PC-3 (cell line): ENCODE data around the gene DAZ4. TPM values are rescaled to one million over a fixed set of nuclear protein-coding genes. Genes with fewer than 3 reads are reported as not detected.
"Not testable (repeated sequence)": the region's sequence is repeated elsewhere in the genome, so short reads cannot be mapped to it uniquely, and the experiment has no call there.

Experiments
- ATAC-seq: fragments of 200-7000 bp; cut with Tn5 transposase; 2 replicates; pipeline ENCODE4 v1.9.1; 2020; ENCODE audit warnings: mild to moderate bottlenecking, moderate library complexity
- Bru-seq: library from RNA; stranded (reverse); fragments of 400-500 nt; gene quantifications from one replicate; lab custom pipeline; 2021; lab: Mats Ljungman, UMichigan
- BruChase-seq, 2 experiments: library from RNA; stranded (reverse); fragments of 400-500 nt; gene quantifications; one replicate each; lab custom pipeline; 2021; lab: Mats Ljungman, UMichigan
- BruUV-seq: library from RNA; stranded (reverse); fragments of 400-500 nt; replicated peaks from 2 replicates; lab custom pipeline; 2021; lab: Mats Ljungman, UMichigan
- CTCF ChIA-PET: fragments of 300-600 bp; sonication (Branson Sonifier 250); formaldehyde crosslinking; loops from one replicate; lab custom pipeline; 2022; ENCODE audit warnings: antibody characterized with exemption; lab: Charles Lee
- POLR2A ChIA-PET: fragments of 300-600 bp; sonication (Branson Sonifier 250); formaldehyde crosslinking; loops from one replicate; lab custom pipeline; 2022; ENCODE audit warnings: antibody characterized with exemption; ENCODE audit not compliant: unreplicated experiment; lab: Charles Lee
- DNase-seq: peaks from one replicate; pipeline ENCODE4 v3.0.0-alpha.2; 2015
- H2AFZ ChIP-seq: fragments of 300-600 bp; sonication (generic); 2 replicates; pipeline ENCODE4 v1.6.0; 2016; ENCODE audit warnings: antibody characterized with exemption, low read length
- H3F3A ChIP-seq: fragments of 300-600 bp; sonication (generic); one replicate; pipeline ENCODE4 v1.6.0; 2017; ENCODE audit warnings: antibody characterized with exemption, low read length, control low read depth, mild to moderate bottlenecking; ENCODE audit not compliant: unreplicated experiment
- H3K27ac ChIP-seq: fragments of 300-600 bp; sonication (generic); 2 replicates; pipeline ENCODE4 v1.5.1; 2016; ENCODE audit warnings: mild to moderate bottlenecking, low read length
- H3K27me3 ChIP-seq: fragments of 300-600 bp; sonication (generic); 2 replicates; pipeline ENCODE4 v1.6.1; 2016; ENCODE audit warnings: low read length, mixed read lengths
- H3K36me3 ChIP-seq: fragments of 300-600 bp; sonication (generic); 2 replicates; pipeline ENCODE4 v1.6.1; 2016; ENCODE audit warnings: low read depth, mixed run types, low read length, mixed read lengths
- H3K4me1 ChIP-seq: fragments of 300-600 bp; sonication (generic); 2 replicates; pipeline ENCODE4 v1.5.1; 2016; ENCODE audit warnings: low read length; ENCODE audit not compliant: insufficient read depth
- H3K4me2 ChIP-seq: fragments of 300-600 bp; sonication (generic); 2 replicates; pipeline ENCODE4 v1.6.0; 2016; ENCODE audit warnings: low read length
- H3K4me3 ChIP-seq: fragments of 300-600 bp; sonication (generic); 2 replicates; pipeline ENCODE4 v1.5.1; 2016; ENCODE audit warnings: mild to moderate bottlenecking, low read length, mixed read lengths
- H3K79me2 ChIP-seq: fragments of 300-600 bp; sonication (generic); 2 replicates; pipeline ENCODE4 v1.6.1; 2017; ENCODE audit warnings: low read length, mixed read lengths
- H3K9ac ChIP-seq: fragments of 300-600 bp; sonication (generic); 2 replicates; pipeline ENCODE4 v1.6.0; 2016; ENCODE audit warnings: mild to moderate bottlenecking, low read length
- H3K9me2 ChIP-seq: fragments of 300-600 bp; sonication (generic); replicated peaks from 2 replicates; pipeline ENCODE4 v1.6.1; 2016; ENCODE audit warnings: mixed run types, low read length, mixed read lengths
- H3K9me3 ChIP-seq: fragments of 300-600 bp; sonication (generic); 2 replicates; pipeline ENCODE4 v1.6.1; 2016; ENCODE audit warnings: low read length, mixed read lengths
- H4K20me1 ChIP-seq: fragments of 300-600 bp; sonication (generic); 2 replicates; pipeline ENCODE4 v1.6.1; 2016; ENCODE audit warnings: low read length, mixed read lengths
- intact Hi-C: fragments of 100-400 bp; cut with micrococcal nuclease; formaldehyde crosslinking; loops from 2 replicates; pipeline ENCODE4 v1.9.0; 2023
- long read RNA-seq: library from polyadenylated mRNA; unstranded; transcript quantifications from one replicate; pipeline ENCODE4 v2.0.0, GENCODE V29; 2021; ENCODE audit not compliant: unreplicated experiment
- total RNA-seq: library from RNA; depleted of rRNA; stranded (reverse); fragments of >200 nt; gene quantifications from 2 replicates; pipeline ENCODE4 v1.2.3, GENCODE V29; 2014; rRNA removed

Gene DAZ4, protein sequence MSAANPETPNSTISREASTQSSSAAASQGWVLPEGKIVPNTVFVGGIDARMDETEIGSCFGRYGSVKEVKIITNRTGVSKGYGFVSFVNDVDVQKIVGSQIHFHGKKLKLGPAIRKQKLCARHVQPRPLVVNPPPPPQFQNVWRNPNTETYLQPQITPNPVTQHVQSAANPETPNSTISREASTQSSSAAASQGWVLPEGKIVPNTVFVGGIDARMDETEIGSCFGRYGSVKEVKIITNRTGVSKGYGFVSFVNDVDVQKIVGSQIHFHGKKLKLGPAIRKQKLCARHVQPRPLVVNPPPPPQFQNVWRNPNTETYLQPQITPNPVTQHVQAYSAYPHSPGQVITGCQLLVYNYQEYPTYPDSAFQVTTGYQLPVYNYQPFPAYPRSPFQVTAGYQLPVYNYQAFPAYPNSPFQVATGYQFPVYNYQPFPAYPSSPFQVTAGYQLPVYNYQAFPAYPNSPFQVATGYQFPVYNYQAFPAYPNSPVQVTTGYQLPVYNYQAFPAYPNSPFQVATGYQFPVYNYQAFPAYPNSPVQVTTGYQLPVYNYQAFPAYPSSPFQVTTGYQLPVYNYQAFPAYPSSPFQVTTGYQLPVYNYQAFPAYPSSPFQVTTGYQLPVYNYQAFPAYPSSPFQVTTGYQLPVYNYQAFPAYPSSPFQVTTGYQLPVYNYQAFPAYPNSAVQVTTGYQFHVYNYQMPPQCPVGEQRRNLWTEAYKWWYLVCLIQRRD
- total RNA-seq, result not detected in 2 replicates
- not detected for Bru-seq, nascent RNA
- percentile 1 among the genes with signal in this experiment for BruChase-seq, experiment 1, labeled RNA remaining after a 6-hour chase
- not detected for BruChase-seq, experiment 2, labeled RNA remaining after a 2-hour chase
- long read RNA-seq, result 0 reads

DNA sequence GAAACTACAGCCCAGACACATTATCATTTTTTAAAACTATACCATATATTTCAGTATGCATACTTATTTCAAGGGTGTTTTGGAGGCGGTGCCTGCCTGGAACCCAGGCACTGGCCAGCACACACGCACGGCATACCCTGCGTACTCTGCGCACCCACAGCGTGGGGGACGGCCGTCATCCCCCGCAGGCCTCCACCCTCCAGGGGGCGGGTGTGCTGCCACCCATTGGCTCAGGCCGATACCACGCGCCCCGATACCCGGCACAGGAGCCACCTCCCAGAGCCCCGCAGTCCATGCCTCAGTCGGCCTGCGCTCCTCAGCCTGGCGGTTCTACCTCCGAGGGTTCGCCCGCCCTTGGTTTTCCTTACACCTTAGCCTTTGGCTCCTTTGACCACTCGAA is at the start of gene DAZ4:
DAZ4 (plus strand) TSS at position 301 of the 400 bp plus-strand sequence. CDS start 208 bp downstream, outside the sequence.
- H3K4me1 ChIP-seq, H4K20me1 ChIP-seq, H2AFZ ChIP-seq, H3K4me2 ChIP-seq, H3K4me3 ChIP-seq, BruUV-seq, POLR2A ChIA-PET, H3F3A ChIP-seq, H3K9me2 ChIP-seq, ATAC-seq, H3K9me3 ChIP-seq, H3K27me3 ChIP-seq, H3K27ac ChIP-seq, DNase-seq, H3K79me2 ChIP-seq, intact Hi-C loops, H3K36me3 ChIP-seq, H3K9ac ChIP-seq, CTCF ChIA-PET: not testable (repeated sequence)

DNA sequence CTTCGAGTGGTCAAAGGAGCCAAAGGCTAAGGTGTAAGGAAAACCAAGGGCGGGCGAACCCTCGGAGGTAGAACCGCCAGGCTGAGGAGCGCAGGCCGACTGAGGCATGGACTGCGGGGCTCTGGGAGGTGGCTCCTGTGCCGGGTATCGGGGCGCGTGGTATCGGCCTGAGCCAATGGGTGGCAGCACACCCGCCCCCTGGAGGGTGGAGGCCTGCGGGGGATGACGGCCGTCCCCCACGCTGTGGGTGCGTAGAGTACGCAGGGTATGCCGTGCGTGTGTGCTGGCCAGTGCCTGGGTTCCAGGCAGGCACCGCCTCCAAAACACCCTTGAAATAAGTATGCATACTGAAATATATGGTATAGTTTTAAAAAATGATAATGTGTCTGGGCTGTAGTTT is 20.4 kb upstream of the DAZ4 start, which contains the start of gene DAZ3:
DAZ3 (minus strand) TSS at position 101 of the 400 bp plus-strand sequence. CDS start 208 bp downstream, outside the sequence.
- H3K36me3 ChIP-seq, H3K4me1 ChIP-seq, H3K27me3 ChIP-seq, H3K27ac ChIP-seq, POLR2A ChIA-PET, H3K4me3 ChIP-seq, H4K20me1 ChIP-seq, intact Hi-C loops, ATAC-seq, DNase-seq, H3K9ac ChIP-seq, CTCF ChIA-PET, H3K4me2 ChIP-seq, H3K9me3 ChIP-seq, H3K9me2 ChIP-seq, H3K79me2 ChIP-seq, H2AFZ ChIP-seq, H3F3A ChIP-seq, BruUV-seq: not testable (repeated sequence)

DNA sequence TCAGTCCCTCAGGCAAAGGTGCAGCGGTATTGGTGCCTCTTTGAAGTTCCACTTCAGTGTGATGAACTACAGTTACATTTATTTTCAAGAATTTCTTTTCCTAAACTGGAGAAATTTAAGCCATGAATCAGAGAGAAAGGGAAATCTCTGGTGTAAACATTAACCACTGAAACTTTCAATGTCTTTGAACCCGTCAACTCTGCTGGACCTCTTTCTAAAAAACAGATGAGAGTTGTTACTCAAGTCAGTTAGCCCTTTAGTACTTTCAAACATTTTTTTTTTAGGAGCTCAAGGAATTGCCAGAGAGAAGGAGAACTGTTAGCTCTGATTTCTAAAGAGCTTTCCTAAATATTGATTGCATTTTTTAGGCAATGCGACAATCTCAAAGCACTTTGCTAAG is 11.9 kb upstream of the DAZ4 start:
- H3K79me2 ChIP-seq, intact Hi-C loops, BruUV-seq, H3K9me2 ChIP-seq, H3K4me2 ChIP-seq, POLR2A ChIA-PET, H3K27me3 ChIP-seq, H3K36me3 ChIP-seq, H4K20me1 ChIP-seq, CTCF ChIA-PET, H3K9me3 ChIP-seq, H3F3A ChIP-seq, H3K9ac ChIP-seq, H3K4me3 ChIP-seq, ATAC-seq, H3K27ac ChIP-seq, DNase-seq, H2AFZ ChIP-seq, H3K4me1 ChIP-seq: not testable (repeated sequence)

DNA sequence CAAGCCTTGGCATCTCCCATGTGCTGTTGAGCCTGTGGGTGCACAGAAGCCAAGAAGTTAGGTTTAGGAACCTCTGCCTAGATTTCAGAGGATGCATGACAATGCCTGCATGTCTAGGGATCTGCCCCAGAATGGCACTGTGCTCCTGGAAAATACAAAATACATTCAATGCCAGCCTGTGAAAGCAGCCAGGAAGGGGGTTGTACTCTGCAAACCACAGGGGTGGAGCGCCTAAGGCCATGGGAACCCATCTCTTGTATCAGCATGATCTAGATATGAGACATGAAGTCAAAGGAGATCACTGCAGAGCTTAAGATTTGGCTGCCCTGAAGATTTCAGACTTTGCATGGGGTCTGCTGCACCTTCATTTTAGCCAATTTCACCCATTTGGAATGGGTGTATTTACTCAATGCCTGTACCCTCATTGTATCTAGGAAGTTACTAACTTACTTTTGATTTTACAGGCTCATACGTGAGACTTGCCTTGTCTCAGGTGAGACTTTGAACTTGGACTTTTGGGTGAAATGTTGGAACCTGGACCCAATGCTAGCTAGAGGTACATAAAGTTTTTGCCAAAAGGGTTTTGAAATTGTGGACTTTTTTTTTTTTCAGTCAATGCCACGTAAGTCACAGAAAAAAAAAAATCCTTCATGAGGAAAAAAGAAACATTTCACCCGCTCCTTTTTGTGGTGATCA is 9.4 kb upstream of the DAZ4 start:
- DNase-seq, POLR2A ChIA-PET, H3F3A ChIP-seq, H3K9me2 ChIP-seq, H3K9ac ChIP-seq, H3K4me3 ChIP-seq, H2AFZ ChIP-seq, CTCF ChIA-PET, H3K79me2 ChIP-seq, H3K27ac ChIP-seq, intact Hi-C loops, H3K4me2 ChIP-seq, H3K4me1 ChIP-seq, H3K36me3 ChIP-seq, ATAC-seq, H3K9me3 ChIP-seq, H3K27me3 ChIP-seq, BruUV-seq, H4K20me1 ChIP-seq: not testable (repeated sequence)

DNA sequence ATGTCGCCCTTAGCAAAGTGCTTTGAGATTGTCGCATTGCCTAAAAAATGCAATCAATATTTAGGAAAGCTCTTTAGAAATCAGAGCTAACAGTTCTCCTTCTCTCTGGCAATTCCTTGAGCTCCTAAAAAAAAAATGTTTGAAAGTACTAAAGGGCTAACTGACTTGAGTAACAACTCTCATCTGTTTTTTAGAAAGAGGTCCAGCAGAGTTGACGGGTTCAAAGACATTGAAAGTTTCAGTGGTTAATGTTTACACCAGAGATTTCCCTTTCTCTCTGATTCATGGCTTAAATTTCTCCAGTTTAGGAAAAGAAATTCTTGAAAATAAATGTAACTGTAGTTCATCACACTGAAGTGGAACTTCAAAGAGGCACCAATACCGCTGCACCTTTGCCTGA is 8.7 kb upstream of the DAZ4 start:
- H3K27ac ChIP-seq, H3K9me3 ChIP-seq, H4K20me1 ChIP-seq, CTCF ChIA-PET, H3K36me3 ChIP-seq, H3F3A ChIP-seq, H3K9me2 ChIP-seq, H3K4me2 ChIP-seq, intact Hi-C loops, H3K4me1 ChIP-seq, H3K9ac ChIP-seq, POLR2A ChIA-PET, ATAC-seq, DNase-seq, H3K79me2 ChIP-seq, H3K4me3 ChIP-seq, BruUV-seq, H3K27me3 ChIP-seq, H2AFZ ChIP-seq: not testable (repeated sequence)
